Sigmoid colon (tissue), 4 donors: ENCODE results near the gene FPR1.

Experiments
- CTCF ChIP-seq, 4 experiments: fragments of 450-650 bp in 3 of 4; fragments of 200-600 bp in 1 of 4; IDR thresholded peaks; one replicate each; pipeline ENCODE4 v1.5.1; 2016 to 2019; ENCODE audit warnings: antibody characterized with exemption in 4 of 4, mild to moderate bottlenecking in 3 of 4, moderate library complexity in 2 of 4
- EP300 ChIP-seq, 4 donors: sonication (generic); formaldehyde crosslinking; IDR thresholded peaks; one replicate each; pipeline ENCODE4 v1.6.1; 2017; ENCODE audit warnings: antibody characterized with exemption in 4 of 4
- POLR2A ChIP-seq, 2 donors: fragments of 450-650 bp; IDR thresholded peaks; one replicate each; pipeline ENCODE4 v1.6.1; 2016; ENCODE audit warnings: antibody characterized with exemption in 2 of 2, mild to moderate bottlenecking in 2 of 2, moderate library complexity in 2 of 2
- POLR2AphosphoS5 ChIP-seq, 4 donors: sonication (generic); formaldehyde crosslinking; IDR thresholded peaks; one replicate each; pipeline ENCODE4 v1.6.1; 2017; ENCODE audit warnings: antibody characterized with exemption in 4 of 4

GRCh38 chr19:51722492-51722891, 29.2 kb downstream of the FPR1 start:
- no peak for TF ChIP-seq CTCF (IDR thresholded peaks at IDR 0.05)
- TF ChIP-seq POLR2A (IDR thresholded peaks at IDR 0.05): no peak
- no peak for TF ChIP-seq POLR2AphosphoS5 (IDR thresholded peaks at IDR 0.05)
- no peak for TF ChIP-seq EP300 (IDR thresholded peaks at IDR 0.05)
